GM18907 (cell line): ENCODE data around the gene STRA8.

Experiments used
- ATAC-seq: cut with Tn5 transposase; IDR thresholded peaks from one replicate; pipeline ENCODE4 v1.9.1; 2021; ENCODE audit warnings: mild to moderate bottlenecking, moderate library complexity; ENCODE audit not compliant: unreplicated experiment

Gene STRA8, protein sequence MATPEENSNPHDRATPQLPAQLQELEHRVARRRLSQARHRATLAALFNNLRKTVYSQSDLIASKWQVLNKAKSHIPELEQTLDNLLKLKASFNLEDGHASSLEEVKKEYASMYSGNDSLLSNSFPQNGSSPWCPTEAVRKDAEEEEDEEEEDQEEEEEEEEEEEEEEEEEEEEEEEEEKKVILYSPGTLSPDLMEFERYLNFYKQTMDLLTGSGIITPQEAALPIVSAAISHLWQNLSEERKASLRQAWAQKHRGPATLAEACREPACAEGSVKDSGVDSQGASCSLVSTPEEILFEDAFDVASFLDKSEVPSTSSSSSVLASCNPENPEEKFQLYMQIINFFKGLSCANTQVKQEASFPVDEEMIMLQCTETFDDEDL

DNA sequence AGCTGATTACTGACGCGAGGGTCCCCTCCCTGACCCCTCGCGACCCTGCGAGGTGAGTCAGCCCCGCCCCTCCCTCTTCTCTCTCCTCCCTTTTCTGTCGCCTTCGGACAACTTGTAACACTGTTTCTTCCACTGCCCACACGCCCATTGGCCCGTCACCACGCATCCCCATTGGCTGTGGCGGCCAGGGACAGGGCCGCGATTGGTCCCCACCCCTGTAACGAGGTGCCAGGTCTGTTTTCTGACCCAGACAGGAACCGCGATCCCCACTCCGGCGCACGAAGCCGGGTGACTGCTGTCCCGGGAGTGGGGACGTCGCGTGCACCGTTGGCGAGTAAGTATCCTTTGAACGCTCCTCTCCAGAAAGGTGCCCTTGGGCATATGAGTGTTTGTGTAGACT, at the start of gene STRA8:
STRA8 (plus strand) TSS at position 269 of the 400 bp plus-strand sequence. CDS start 6,687 bp downstream, outside the sequence.
- no peak for ATAC-seq

DNA sequence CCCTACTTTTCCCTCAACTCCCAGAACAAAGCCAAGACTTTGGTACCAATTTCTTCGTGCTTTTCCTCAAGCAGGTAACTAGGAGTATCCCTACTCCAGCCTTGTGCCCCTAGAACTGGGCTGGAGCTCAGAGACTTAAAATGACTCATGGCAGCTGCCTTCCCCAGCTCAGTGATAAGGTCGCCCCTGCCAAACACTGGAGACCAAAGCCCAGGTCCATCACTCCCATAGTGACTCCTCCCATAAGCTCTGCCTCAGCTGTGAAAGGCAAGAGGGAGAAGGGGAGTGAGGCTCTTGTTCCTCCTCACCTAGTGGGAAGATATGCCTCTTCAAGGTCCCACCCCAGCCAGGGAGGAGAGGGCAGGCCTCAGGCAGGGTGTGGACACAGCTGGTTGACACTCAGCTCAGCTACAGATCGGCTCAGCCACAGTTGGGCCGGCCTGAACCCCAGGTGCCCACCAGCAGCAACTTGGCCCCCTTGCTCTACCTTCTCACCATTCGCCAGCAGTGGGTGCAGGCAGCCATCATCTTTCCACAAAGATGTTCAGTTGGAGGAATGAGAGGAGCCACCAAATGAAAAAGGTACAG, 49.3 kb upstream of the STRA8 start:
- ATAC-seq, result no peak

DNA sequence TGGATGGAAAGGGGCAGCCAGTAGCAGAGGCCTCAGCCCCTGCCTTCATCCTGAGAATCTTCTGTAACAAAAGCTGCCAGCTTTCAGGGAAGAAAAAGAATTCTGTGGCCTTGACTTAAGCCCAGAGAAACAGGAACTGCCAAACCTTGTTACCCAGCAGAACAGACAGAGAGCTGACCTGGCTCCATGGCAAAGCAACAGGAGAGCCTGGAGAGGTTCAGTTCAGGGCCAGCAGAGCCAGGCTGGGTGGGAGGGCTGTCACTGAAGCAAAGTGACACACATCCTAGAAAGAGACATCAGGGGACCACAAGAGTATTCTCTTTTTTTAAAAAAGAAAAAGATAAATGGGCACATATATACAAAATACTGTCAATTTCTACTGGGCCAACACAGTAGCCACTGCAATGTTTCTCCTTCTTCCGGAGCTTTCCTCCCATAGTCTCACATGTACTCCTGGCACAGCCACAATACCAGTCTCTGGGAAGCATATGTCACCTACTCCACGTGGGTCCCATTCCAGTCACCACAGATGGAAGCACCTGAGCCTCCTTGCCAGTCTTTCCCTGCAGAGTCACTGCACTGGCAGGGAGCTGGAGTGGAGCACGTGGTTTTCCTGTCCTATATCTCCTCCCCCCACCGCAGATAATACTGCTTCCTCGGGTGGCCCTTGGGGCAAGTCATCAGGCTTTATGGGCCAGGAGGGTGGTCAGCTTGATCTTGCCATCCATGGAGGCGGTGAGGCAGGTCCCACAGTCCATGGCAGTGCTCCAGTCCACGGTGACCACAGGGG, 48.0 kb upstream of the STRA8 start:
- no peak for ATAC-seq

DNA sequence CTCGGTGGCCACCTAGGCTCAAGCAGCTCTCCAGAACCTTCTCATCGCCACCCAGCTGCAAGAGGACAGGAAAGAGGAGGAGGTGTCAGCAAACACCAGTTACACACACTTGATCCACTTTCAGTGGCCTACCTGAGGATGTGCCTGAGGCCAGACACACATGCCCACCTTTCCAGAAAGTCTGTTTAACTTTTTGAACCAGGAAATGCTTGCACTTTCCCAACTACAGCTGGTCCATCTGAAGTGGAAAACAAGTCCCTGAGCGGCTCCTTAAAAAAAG, 47.4 kb upstream of the STRA8 start:
- ATAC-seq, result no peak

DNA sequence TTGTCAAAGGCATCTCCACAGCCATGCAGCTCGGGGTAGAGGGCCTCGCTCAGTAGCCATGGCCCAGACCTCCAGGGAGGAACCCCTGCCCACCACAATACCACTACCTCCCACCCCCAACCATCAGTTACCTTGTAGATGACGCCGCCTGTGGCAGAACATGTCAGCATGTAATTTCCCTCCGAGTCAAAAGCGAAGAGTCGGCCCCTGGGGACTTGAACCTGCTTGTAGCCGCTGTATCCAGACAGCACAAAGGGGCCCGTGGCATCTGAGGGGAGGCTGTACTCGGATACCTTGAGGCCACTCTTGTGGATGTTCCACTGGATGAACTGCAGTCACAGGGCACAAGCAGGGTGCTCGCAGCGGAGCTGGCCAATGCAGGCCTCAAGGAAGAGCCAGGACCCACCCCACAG, 46.8 kb upstream of the STRA8 start:
- peak; percentile 75 for ATAC-seq

DNA sequence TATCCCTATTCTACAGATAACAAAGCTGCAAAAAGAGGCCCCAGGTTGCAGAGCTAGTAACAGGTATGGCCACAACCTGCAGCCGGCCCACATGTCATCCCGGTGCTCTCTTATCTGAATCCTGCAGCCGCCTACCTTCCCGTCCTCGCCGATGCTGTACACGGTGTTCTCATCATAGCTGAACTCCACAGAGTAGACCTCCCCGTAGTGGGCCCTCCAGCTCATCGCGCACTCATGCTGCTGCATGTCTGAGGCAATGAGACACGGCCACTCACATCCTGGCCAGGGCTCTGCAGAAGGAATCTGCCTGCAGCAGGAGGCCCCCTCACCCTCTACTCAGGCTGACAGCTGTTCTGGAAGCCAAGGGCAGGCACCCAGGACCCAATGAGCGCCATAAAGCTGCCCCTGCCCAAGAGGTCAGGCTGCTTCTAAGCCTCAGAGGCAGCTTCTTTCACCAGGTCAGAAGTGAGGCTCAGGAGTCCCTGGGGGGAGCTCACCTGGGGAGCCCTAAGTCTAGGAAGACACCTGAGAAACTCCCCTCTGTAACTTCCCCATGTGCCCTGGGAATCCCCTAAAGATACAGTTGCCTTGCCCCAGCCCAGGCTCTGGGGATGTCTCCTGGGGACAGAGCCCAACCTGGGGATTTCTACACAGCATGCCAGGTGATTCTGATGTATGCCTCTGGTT, 45.2 kb upstream of the STRA8 start:
- peak; percentile 50 for ATAC-seq

DNA sequence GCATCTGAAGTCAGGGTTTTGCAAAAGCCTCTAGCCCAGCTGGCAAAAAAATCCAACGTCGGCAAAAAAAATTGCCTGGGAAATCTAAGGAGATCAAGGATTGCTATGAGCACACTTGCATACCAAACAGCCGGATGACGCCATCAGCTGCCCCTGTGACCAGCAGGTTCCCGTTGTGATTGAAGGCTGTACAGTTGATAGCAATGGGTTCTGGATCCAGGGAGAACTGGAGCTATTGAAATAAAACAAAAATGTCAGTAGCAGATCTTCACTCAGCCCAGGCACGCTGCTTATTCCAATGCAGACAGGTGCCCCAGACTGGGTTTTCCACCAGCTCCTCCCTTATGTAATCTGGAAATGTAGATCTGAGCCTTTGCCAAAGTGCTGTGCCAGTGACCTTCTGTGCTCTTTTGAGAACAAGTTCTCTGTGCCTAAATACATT, 44.4 kb upstream of the STRA8 start:
- ATAC-seq, result no peak

DNA sequence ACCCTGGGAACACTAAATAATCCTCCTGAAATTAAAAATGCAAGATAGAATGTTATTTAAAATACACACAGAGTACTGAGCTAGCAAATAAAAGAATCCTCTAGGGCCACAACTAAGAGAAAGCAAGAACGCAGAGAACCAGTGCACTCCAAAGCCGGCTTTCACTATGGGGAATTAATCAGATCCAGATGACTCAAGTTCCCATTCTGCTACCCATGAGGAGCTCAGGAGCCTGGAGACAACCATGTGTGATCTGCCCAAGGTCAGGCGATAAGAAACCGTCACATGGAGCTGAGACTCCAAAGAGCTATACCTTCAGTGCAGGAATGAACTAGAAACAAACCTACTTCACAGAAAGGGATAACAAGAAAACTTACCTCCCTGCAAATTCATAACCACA, 43.7 kb upstream of the STRA8 start:
- no peak for ATAC-seq

DNA sequence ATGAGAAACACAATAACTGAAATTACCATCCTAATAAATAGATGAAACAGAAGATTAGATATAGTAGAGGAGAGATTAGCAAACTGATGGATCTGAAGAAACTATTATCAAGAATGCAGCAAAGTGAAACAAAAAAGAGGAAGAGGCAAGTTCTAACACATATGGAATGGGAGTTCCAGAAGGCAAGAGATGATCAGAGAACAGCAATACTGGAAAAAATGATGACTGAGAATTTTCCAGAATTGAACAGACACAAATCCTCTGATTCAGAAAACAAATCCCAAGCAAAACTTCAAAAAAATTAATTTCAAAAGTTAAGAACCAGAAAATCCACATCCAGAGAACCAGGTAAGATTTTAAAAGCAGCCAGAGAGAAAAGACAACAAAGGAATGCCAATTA, 42.9 kb upstream of the STRA8 start:
- no peak for ATAC-seq

DNA sequence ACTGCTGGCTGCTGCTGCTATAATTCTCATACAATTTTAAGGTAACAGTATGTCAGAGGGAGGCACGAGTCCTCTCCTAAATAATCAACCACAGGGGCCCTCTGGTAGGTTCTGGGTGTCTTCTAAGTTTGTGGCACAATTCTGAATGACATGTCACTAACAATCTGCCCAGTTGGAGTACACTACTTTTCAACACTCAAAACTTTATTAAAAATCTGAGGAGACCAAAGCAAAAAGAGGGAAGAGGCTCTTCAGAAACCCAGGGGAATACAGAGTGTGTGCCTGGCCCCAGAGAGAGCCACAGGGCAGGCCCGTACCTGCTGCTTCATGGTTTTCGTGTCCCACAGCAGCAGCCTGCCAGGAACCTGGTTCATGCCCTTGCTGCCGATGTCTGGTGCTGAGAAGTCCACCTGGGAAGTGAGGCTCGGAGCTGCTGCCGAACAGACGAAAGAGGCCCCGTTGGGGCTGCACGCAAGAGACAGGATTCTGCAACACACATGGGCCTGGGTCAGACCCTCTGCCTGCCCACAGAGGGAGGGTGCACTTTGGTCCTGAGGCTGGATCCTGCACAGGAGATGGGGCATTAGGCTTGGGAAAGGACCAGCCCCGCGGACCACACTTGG, 40.6 kb upstream of the STRA8 start:
- ATAC-seq, result no peak

DNA sequence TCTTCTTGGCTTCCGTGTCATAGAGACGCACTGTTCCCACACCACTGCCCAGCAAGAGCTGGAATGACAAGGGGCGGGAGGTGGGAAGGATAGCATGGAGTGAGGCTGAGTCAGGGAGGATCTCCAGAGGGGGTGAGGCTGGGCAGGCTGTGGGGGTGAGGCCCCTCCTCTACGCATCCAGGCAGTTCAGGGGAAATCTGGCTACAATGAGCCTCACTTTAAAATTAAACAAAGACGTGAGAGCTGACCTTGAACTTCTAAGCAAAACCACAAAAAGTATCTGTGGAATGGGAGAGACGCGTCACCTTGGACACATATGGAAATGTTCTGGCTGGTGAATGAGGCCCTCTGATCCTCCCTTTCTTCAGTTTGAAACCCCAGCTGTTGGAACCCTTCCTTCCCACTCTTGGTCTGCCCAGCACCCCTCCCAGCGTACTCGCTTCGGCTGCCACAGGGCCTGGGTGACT, 40.0 kb upstream of the STRA8 start:
- ATAC-seq, result no peak

DNA sequence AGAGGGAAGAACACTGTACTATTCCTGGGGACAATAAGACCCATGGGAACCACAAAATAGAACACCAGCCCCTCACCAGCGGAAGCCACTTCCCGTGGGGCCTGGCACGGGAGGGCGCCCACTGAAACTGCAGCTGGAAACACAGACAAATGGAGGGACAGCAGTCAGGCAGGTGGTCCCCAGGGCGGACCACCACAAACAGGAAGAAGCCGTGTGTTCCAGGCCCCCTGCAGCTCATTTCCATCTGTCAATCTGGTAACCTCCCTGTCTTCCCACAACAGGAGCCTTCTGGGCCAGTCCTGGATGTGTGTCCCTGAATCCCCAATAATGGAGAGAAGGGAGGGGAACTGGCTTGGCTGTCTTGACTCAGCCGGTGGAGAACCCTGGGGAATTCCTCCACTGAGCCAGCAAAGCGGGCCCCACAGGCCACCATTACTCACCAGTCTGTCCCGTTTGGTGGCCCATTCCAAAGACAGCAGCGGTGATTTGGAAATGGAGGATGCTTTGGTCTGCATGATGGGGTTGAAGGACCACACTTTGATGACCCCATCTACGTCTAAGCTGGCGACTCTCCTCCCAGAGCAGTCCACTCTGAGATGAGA, 39.0 kb upstream of the STRA8 start:
- no peak for ATAC-seq

DNA sequence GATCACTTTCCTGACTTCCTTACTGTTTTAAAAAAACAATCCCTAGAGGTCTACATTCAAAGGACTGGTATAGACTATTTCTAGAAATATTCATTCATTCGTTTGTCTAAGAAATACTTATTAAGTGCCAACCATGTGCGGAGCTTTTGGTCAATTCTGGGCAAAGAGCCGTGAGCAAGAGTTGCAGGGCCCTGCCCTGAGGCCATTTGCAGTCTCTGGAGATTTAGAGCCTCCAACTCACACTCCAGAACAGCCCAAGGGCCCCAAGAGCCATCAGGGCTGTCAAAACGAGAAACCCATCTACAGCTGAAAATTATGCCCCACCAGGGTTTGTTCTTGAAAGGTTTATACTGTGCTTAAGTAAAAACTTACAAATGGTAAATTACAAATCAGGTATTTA, 38.5 kb upstream of the STRA8 start:
- ATAC-seq, result no peak

DNA sequence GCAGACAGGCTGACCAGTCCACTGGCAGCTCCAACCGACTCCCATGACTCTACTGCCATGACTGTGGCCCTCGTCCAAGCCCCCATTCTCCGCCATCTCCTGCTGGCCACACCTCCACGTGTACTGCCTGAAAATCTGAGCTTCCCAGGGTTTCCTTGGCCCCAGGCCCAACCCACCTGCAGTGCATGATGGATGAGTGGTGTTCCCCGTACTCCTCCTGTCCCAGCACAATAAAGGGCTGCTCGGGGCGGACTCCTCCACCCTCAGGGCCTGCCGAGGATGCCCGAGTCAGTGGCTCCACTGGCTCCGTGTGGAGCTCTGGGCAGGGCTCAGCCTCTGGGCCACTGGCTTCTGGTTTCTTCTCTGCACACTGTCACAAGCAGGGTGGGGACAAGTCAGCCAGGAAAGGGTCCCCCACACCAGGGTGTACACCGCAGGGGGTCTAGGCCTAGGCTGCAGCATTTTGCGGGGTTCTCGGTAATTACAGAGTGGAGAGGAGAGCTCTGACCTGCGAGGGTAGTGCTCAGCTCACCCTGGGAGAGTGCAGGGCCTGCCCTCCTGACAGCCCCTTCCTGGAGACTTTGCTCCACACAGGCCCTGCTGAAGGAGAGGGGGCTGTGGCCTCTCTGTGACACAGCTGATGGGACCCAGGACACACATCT, 37.5 kb upstream of the STRA8 start:
- no peak for ATAC-seq

DNA sequence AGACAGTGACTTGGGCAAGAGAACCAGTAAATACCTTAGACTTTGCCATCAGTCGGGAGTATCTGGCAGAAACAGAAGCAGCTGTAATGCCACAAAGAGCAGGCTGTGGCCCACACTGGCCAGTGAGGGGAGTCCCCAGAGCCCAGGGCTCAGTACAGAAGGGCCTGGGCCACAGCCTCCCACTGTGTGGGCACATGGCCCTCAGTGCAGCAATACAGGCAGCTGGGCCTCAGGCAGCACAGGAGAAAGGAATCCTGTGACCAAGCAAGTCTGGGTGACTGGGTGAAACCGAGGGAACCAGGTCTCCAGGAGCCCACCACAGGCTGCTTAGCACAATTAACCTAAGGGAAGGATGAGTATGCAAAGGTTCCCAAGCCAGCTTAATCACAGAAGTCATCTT, 36.3 kb upstream of the STRA8 start:
- no peak for ATAC-seq

DNA sequence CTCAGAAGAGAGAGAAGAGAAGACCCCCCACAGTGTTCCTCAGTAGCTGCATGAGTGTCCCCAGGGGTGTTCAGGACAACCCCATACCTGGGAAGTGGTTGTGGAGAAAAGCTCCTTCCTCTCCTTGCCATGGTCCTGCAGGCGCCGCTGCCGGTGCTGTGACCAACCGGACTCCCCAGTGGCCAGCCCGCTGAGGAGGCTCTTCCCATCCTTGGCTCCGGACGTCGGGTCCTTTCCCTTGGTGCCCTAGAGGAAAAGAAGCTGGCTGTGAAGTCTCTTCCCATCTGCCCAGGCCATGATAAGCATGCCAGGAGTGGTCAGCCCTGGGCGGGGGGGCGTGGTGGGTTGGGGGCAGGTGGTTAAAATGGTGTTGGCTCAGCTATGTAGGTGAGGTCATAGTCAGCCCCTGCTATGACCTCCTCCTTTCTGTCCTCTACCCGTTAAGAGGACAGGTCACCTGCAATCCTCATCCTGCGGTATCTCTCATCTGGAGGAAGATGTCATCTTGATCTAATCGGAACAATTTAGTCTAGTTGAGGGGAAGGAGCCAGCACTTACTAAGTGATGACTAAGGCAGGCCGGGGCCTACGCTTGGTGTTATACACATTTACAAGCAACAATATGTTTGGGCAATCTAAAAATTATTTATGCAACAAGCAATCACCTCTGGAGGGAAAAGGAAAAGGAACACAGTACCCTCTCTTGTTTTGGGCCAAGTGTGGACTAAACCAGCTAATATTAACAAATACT, 35.6 kb upstream of the STRA8 start:
- no peak for ATAC-seq

DNA sequence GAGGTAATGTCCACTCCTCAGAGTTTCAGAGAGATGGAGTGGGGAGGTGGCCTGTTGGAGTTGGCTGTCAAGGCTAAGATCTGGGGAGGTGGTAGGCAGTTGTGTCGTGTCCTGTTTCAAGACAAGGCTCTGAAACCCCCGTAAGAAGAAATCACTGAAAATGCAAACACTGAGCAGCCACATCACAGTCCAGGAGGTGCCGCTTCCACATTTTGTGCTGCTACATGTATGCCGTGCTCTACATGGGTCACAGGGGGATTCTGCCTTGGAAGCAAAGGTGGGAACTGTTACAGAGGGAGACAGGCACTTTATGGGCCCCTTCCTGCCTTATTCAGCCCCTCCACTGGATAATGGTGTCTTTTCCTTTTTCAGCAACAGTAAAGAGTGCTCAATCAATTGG, 34.2 kb upstream of the STRA8 start:
- ATAC-seq, result no peak

DNA sequence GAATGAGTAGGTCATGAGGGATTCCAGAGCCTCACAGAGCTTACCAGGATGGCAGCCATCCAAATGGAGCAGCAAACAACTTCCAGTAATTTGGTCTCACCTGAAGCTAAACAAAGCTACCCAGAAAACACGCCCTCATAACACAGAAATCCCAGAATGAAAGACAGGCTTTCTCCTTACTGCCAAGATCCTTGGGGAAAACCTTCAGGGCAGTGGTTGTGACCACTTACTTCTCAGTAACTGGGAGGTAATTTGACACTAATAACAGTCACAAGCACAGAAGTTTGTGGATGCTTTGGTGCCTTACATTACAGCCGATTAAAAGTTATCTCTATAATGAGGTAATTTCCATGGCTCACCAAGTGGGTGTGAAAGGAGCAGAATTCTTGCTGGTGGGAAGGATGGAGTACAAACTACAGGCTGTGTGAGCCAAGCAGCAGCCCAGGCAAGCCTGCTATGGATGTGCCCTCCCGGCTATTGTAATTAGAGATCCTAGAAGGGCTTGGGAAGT, 32.8 kb upstream of the STRA8 start:
- ATAC-seq, result no peak

DNA sequence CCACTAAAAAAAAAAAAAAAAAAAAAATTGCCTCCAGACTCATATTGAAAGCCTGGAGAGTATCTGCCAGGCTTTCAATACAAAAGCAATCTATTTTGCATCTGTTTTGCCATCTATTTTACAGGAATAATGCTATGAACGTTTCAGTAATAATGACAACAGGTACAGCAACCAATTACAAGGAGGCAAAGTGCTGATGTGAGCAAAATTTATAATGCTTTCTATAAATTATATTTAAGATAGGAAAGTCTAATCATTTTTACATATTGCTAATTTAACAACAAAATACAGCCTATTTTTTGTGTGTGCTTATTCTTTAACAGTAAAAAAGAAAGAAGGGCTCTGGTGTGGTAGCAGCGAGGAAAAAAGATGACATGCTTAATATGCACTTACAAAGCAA, 32.3 kb upstream of the STRA8 start:
- ATAC-seq, result no peak
